DND-41 (cell line): Measurements from ENCODE around the gene NEXMIF.

ENCODE experiments used
- ATAC-seq: fragments of 200-7000 bp; cut with Tn5 transposase; 3 replicates; pipeline ENCODE4 v1.9.1; 2021; ENCODE audit warnings: low read depth; ENCODE audit not compliant: insufficient read depth
- DNase-seq: peaks from one replicate; pipeline ENCODE4 v3.0.0-alpha.2; 2020
- H2AFZ ChIP-seq: 2 replicates; pipeline ENCODE4 v1.6.0; 2012; ENCODE audit warnings: low read depth, low read length
- H3K27ac ChIP-seq: 2 replicates; pipeline ENCODE4 v1.5.1; 2012; ENCODE audit warnings: low read length, inconsistent platforms
- H3K27me3 ChIP-seq: fragments of 200-600 bp; sonication (generic); 2 replicates; pipeline ENCODE4 v1.6.0; 2012; ENCODE audit warnings: low read length, mild to moderate bottlenecking, inconsistent platforms; ENCODE audit not compliant: insufficient read depth, poor library complexity
- H3K36me3 ChIP-seq: 2 replicates; pipeline ENCODE4 v1.5.1; 2012; ENCODE audit warnings: low read length, inconsistent platforms; ENCODE audit not compliant: insufficient read depth
- H3K4me1 ChIP-seq: 2 replicates; pipeline ENCODE4 v1.5.1; 2012; ENCODE audit warnings: mild to moderate bottlenecking, low read length; ENCODE audit not compliant: insufficient read depth
- H3K4me2 ChIP-seq: 2 replicates; pipeline ENCODE4 v1.6.0; 2012; ENCODE audit warnings: mild to moderate bottlenecking, moderate library complexity, low read length, inconsistent platforms; ENCODE audit not compliant: insufficient read depth
- H3K4me3 ChIP-seq, 2 experiments: fragments of 200-600 bp in 1 of 2; shearing (Covaris generic) in 1 of 2; 2 replicates each; pipeline ENCODE4 v1.5.1; 2012 to 2016; ENCODE audit warnings: inconsistent platforms in 2 of 2, low read length in 2 of 2, mild to moderate bottlenecking in 2 of 2, low read depth in 1 of 2, moderate library complexity in 1 of 2
- H3K79me2 ChIP-seq: 2 replicates; pipeline ENCODE4 v1.6.0; 2012; ENCODE audit warnings: low read length, inconsistent platforms; ENCODE audit not compliant: insufficient read depth
- H3K9ac ChIP-seq: 2 replicates; pipeline ENCODE4 v1.6.0; 2012; ENCODE audit warnings: low read depth, mild to moderate bottlenecking, inconsistent platforms, low read length, moderate library complexity
- H3K9me3 ChIP-seq: 2 replicates; pipeline ENCODE4 v1.5.1; 2012; ENCODE audit warnings: low read length, moderate library complexity, mild to moderate bottlenecking, inconsistent platforms; ENCODE audit not compliant: insufficient read depth, severe bottlenecking
- H4K20me1 ChIP-seq: 2 replicates; pipeline ENCODE4 v1.6.0; 2012; ENCODE audit warnings: low read length; ENCODE audit not compliant: insufficient read depth
- CTCF ChIP-seq: IDR thresholded peaks from 2 replicates; pipeline ENCODE4 v1.5.1; 2012; ENCODE audit warnings: borderline replicate concordance, low read length, moderate library complexity, mild to moderate bottlenecking; ENCODE audit not compliant: poor library complexity, severe bottlenecking; ENCODE audit errors: extremely low read depth
- EZH2 ChIP-seq: IDR thresholded peaks from 3 replicates; pipeline ENCODE4 v1.6.1; 2012; ENCODE audit warnings: borderline replicate concordance, low read depth, mild to moderate bottlenecking, moderate library complexity, low read length, inconsistent platforms; ENCODE audit not compliant: severe bottlenecking

The NEXMIF gene

GRCh38 chrX:74804574-74804973 lies 120.7 kb downstream of the NEXMIF start:
- Histone ChIP-seq H3K4me3 (no peak overlapping the region), H3K36me3 (no peaks in the 10 kb centered on the region), H3K27ac (no peak overlapping the region), H3K9ac (no peak overlapping the region), H2AFZ (no peak overlapping the region), H3K27me3 (no peaks in the 10 kb centered on the region), H4K20me1 (no peaks in the 10 kb centered on the region), H3K79me2 (no peaks in the 10 kb centered on the region), H3K4me2 (no peak overlapping the region), H3K9me3 (no peaks in the 10 kb centered on the region), H3K4me1 (no peaks in the 10 kb centered on the region)
- ATAC-seq (no peak), DNase-seq (no peak)
- TF ChIP-seq CTCF (no peak), EZH2 (no peak)

- ATAC-seq (no peak), DNase-seq (no peak)
- Histone ChIP-seq H3K4me1 (no peaks in the 10 kb centered on the region), H3K36me3 (no peaks in the 10 kb centered on the region), H3K27ac (no peak overlapping the region), H3K27me3 (no peaks in the 10 kb centered on the region), H3K4me2 (no peak overlapping the region), H3K9ac (no peak overlapping the region), H2AFZ (no peak overlapping the region), H3K79me2 (no peaks in the 10 kb centered on the region), H3K4me3 (no peak overlapping the region), H3K9me3 (no peaks in the 10 kb centered on the region), H4K20me1 (no peaks in the 10 kb centered on the region)
- TF ChIP-seq EZH2 (no peak), CTCF (no peak)
Observed at GRCh38 chrX:74800062-74800461, 125.2 kb downstream of the NEXMIF start.

- Histone ChIP-seq H3K4me2 (no peak overlapping the region), H3K4me1 (no peaks in the 10 kb centered on the region), H3K27ac (no peak overlapping the region), H3K4me3 (no peak overlapping the region), H3K79me2 (no peaks in the 10 kb centered on the region), H4K20me1 (no peaks in the 10 kb centered on the region), H2AFZ (no peak overlapping the region), H3K9ac (no peak overlapping the region), H3K27me3 (no peaks in the 10 kb centered on the region), H3K36me3 (no peaks in the 10 kb centered on the region), H3K9me3 (no peaks in the 10 kb centered on the region)
- TF ChIP-seq CTCF (no peak), EZH2 (no peak)
- ATAC-seq (no peak), DNase-seq (no peak)
Observed at GRCh38 chrX:74797338-74797887, 127.8 kb downstream of the NEXMIF start.
